Gastroesophageal sphincter (tissue), 3 donors: ENCODE results near the gene NT5C2.

Experiments used
- CTCF ChIP-seq, 4 experiments: fragments of 200-600 bp in 2 of 4; fragments of 450-650 bp in 2 of 4; sonication (generic) in 1 of 4; IDR thresholded peaks; one replicate each; pipeline ENCODE4 v1.5.1; 2017 to 2019; ENCODE audit warnings: antibody characterized with exemption in 4 of 4, mild to moderate bottlenecking in 2 of 4, moderate library complexity in 2 of 4
- POLR2AphosphoS5 ChIP-seq: sonication (generic); formaldehyde crosslinking; IDR thresholded peaks from one replicate; pipeline ENCODE4 v1.6.1; 2017; ENCODE audit warnings: antibody characterized with exemption

DNA sequence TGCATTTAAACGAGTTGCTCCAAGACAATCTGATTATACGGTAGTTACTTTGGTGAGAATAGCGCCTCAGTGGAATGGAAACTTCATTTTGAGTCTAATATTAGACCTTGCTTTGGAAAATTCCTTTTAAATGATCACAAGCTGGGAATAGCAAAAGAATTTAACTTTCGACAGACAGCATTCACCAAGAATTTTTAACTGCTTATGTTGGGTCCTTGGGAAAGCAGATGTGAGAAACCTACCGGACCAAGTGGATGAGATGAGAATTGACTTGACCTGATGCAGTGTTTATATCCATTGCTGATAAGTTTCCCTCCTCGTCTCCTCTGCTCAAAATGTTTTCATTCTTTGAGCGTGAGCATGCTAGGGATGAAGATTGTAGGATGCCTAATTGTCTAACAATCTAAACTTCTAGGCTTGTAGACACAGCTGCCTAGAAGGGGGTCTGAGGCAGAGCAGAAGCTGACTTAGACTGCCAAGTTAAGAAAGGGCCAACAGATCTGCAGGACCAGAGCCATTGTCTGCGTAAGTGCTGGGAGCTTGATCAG, 148.1 kb downstream of the NT5C2 start:
- no peak for TF ChIP-seq POLR2AphosphoS5
- TF ChIP-seq CTCF (IDR thresholded peaks at IDR 0.05): no peak
